Astrocyte of the spinal cord (primary cell): ENCODE results near the gene HMX1.

Experiments used
- DNase-seq: peaks from one replicate; pipeline ENCODE4 v3.0.0; 2011; ENCODE audit warnings: low read depth, low spot score
- H3K4me3 ChIP-seq: 2 replicates; pipeline ENCODE4 v1.5.1; 2011; ENCODE audit warnings: low read depth, mild to moderate bottlenecking, low read length, moderate library complexity
- in situ Hi-C: cut with HindIII; loops from 2 replicates; pipeline ENCODE4 v1.10.0; 2017; ENCODE audit warnings: low sequenced_read_pairs
- TF ChIP-seq, protein P1 (sequence below): IDR thresholded peaks from 2 replicates; pipeline ENCODE4 v1.5.1; 2012; ENCODE audit warnings: low read depth, mild to moderate bottlenecking, low read length, inconsistent platforms

The HMX1 gene

DNA sequence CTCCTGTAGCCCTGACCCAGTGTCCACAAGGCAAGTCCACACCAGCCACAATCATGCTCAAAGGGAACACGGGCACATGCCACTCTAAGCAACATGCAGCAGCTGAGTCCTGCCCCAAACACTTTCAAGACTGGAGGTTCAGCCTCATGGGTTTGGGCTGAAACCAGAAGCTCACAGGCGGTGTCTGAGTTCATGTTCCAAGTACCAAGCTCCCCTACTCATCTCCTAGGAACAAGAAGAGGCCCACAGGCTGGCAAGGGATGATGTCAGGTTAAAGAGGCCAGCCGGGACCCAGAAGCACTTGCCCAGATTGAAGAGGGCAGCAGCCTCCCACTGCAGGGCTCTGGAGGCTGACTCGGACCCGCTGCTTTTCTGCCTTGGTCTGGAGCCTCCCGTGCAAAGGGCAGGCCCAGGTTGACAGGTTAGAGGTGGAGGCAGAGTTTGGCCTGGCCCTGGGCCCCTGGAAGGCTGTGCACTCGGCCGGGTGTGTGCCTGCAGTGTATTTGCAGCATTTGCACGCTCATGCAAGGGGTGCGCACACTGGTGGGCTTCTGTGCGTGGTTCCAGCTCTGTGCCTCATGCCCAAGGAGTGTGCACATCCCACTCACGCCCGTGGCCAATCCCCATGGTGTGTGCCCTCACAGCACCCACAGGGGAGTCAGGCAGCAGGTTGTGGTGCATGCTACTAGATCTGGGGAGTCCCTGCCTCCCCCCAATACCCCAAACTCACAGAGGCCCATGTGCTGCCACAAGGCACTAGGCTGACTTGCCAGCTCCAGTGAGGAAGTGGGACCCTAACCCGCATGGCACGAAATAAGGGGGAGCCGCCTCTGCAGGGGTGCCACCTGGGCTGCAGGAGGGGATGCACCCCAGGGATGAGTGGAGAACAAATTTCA lies 2.4 kb downstream of the HMX1 start:
- TF ChIP-seq, protein P1, sequence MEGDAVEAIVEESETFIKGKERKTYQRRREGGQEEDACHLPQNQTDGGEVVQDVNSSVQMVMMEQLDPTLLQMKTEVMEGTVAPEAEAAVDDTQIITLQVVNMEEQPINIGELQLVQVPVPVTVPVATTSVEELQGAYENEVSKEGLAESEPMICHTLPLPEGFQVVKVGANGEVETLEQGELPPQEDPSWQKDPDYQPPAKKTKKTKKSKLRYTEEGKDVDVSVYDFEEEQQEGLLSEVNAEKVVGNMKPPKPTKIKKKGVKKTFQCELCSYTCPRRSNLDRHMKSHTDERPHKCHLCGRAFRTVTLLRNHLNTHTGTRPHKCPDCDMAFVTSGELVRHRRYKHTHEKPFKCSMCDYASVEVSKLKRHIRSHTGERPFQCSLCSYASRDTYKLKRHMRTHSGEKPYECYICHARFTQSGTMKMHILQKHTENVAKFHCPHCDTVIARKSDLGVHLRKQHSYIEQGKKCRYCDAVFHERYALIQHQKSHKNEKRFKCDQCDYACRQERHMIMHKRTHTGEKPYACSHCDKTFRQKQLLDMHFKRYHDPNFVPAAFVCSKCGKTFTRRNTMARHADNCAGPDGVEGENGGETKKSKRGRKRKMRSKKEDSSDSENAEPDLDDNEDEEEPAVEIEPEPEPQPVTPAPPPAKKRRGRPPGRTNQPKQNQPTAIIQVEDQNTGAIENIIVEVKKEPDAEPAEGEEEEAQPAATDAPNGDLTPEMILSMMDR, result no peak
- no peak for DNase-seq
- no peak overlapping the region for H3K4me3 ChIP-seq
- in situ Hi-C loops, result no loop called here

DNA sequence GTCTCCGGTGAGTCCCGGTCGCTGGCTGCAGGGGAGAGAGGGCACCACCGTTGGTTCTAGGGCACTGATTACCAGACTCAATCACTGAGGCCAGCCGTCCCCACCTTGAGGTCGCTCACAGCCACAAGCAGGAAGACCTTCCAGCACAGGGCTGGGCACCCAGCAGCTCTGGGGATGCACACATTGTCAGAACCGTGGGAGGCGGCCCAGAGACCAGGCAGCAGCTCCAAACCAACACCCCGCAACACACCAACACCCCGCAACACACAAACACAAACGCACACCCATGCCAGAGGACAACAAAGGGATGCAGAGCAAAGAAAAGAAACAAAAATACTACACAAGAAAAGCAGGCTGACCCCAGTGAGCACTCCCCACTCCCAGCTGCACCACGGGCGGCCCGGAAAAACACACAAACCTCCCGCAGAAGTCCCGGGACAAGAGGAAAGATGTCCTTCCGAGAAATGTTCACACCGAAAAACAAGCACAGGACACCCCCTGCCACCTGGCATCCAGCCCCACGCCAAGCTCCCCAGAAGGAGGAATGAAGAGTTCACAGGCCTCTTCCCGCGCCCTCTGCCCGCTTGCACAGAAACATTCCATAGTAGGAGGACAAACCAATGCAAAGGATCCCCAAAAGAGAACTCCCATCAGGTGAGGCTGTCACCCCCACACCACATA lies 3.2 kb downstream of the HMX1 start:
- TF ChIP-seq, protein P1, result no peak
- in situ Hi-C loops, result no loop called here
- H3K4me3 ChIP-seq, result no peak overlapping the region
- no peak for DNase-seq

DNA sequence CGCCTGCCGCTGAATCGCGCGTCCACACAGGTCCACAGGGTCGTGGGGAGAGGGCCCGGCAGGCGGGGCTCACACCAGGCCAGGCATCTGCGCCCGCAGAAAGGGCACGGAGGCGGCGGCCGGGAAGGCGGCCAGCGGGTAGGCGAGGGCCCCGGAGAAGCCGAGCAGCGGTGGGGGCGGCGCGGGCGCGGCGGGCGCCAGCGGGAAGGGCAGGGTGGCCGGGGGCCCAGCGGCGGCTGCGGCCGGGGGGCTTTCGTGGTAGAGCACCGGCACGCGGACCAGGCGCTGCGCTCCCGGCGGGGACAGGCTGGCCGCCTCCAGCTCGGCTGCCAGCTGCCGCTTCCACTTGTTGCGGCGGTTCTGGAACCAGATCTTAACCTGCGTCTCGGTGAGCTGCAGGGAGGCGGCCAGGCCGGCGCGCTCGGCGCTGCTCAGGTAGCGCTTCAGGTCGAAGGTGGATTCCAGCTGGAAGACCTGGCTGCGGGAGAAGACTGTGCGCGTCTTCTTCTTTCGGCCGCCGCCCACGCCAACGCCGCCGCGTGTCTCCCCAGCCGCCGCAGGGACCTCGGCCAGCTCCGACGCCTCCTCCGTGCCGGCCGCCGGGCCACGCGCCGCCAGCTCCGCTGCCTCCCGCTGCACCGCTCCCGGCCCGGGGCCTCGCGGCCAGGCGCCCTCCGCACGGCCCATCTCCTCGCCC lies 3.9 kb downstream of the HMX1 start:
- DNase-seq, result no peak
- no peak overlapping the region for H3K4me3 ChIP-seq
- TF ChIP-seq, protein P1, result no peak
- in situ Hi-C loops, result no loop called here

DNA sequence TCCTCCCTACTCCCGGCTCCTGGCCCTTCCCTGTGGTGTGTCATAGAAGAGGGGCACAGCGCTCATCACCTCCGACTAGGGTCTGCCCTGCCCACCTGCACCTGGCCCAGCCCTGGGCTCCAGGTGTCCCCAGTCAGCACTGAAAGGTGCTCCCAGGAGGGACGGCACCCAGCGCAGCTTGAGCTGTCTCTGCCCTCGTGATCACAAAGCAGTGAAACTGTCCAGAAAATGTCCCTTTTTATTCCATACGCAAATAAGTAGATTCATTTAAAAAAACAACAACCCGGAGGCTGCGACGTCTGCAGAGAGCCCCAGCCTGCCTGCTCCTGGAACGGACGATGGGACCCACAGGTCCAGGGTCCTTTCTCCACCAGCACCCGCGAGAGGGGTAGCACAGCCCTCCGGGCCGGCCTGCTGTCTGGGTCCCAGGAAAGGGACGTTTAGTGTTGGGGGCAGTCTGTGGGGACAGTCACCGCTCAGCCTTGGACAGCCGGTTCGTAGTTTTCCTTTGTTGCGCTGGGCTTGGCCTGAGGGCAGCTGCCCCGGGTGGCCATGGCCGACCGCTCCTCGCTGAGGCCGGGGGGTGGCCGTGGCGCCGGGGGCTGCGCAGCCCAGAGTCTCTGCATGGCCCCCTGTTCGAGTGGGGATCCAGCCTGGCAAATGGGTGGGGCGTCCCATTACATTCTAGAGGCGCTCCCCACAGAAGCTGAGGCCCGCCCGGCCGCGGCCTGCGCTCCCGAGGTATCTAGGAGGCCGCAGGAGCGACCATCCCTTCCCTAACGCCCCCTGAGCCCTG lies 4.6 kb downstream of the HMX1 start:
- in situ Hi-C loops, result no loop called here
- no peak overlapping the region for H3K4me3 ChIP-seq
- TF ChIP-seq, protein P1, result no peak
- no peak for DNase-seq

DNA sequence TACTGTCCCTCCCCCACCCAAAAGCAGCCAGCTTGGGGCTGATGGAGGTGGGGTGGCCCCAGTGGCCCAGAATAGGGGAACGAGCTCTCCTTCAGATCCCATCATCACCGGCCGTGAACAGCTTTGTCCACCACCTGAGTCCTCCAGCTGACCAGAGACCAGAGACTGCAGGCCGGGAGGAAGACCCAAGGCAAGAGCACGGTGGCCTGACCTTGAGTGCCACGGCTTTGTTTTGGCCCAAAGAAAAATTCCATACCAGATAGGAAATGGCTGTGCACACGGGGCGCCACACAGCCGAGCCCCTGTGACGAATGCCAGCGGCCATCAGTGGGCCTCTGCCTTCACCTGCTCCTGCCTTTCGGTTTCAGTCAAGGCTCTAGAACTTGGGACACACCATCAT lies 5.2 kb downstream of the HMX1 start:
- no peak overlapping the region for H3K4me3 ChIP-seq
- DNase-seq, result no peak
- TF ChIP-seq, protein P1, result no peak
- in situ Hi-C loops, result no loop called here
